H1 (cell line): ENCODE measurements around the gene SHROOM3. TPM values are rescaled to one million over a fixed set of nuclear protein-coding genes. Genes with fewer than 3 reads are reported as not detected.

ENCODE experiments used
- BACH1 ChIP-seq: IDR thresholded peaks from 2 replicates; pipeline ENCODE4 v1.6.1; 2012; ENCODE audit warnings: low read length, improper control_type of control experiment
- EGR1 ChIP-seq: IDR thresholded peaks from 2 replicates; pipeline ENCODE4 v1.6.1; 2011; ENCODE audit warnings: low read depth, low read length, borderline replicate concordance
- KDM1A ChIP-seq: fragments of 200-600, 300-600 bp; sonication (generic); IDR thresholded peaks from 2 replicates; pipeline ENCODE4 v1.7.1; 2016; ENCODE audit warnings: mild to moderate bottlenecking, low read length, borderline replicate concordance
- RAD21 ChIP-seq, 2 experiments: IDR thresholded peaks in 1 of 2; conservative IDR thresholded peaks in 1 of 2; 2 replicates each; pipeline ENCODE4 v1.6.1; 2011; ENCODE audit warnings: low read depth in 2 of 2, low read length in 2 of 2, improper control_type of control experiment in 1 of 2, inconsistent platforms in 1 of 2, mild to moderate bottlenecking in 1 of 2, moderate library complexity in 1 of 2
- polyA plus RNA-seq, 7 experiments: library from polyadenylated mRNA; depleted of rRNA in 3 of 7; stranded (reverse) in 5 of 7; unstranded in 2 of 7; fragments of >200 nt in 5 of 7; fragments of 200-250 nt in 2 of 7; gene quantifications; 1 replicate in 5 of 7; 2 replicates in 1 of 7; 4 replicates in 1 of 7; pipeline versions ENCODE4 v1.2.1 to v1.2.3, GENCODE V29; 2011 to 2013; ENCODE audit warnings: missing spikeins in 2 of 7, mixed read lengths in 2 of 7
- total RNA-seq: library from RNA; stranded (reverse); fragmentation: NEBNext Ultra II Directional; extraction: Animal tissue kit (Norgen Biotek cat#: 25700); gene quantifications from 2 replicates; pipeline ENCODE4 v1.2.1, GENCODE V29; 2021
- TF ChIP-seq, protein P1 (sequence below): IDR thresholded peaks from 2 replicates; pipeline ENCODE4 v1.6.1; 2012; ENCODE audit warnings: inconsistent platforms

SHROOM3 gene
- total and polyA plus RNA-seq, 2 of the 8 experiments (the other 6 are each of a cell fraction or from before 2014, with no cell fraction given): 15.8 to 34.0 TPM

DNA sequence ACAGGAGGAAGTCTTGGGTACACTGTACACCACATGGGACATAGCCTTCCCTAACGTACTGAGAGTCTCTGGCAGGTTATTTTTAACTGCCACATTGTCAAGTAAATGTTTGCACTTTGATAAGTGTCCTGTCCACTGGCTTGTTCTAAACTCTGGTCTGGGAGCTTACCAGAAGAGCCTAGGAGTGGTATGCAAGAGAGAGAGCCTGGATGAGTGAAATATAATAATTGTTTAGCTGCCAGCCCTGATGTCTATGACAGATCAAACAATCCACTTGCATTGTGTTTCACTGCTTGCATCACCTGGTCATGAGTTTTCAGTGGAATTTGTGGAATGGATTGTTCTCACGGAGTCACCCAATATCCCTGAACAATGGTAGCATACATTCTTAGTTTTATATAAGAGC lies 91.6 kb downstream of the SHROOM3 start (continued):
- TF ChIP-seq KDM1A: no peak
- TF ChIP-seq, protein P1, sequence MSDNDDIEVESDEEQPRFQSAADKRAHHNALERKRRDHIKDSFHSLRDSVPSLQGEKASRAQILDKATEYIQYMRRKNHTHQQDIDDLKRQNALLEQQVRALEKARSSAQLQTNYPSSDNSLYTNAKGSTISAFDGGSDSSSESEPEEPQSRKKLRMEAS: no peak
- no peak for TF ChIP-seq EGR1
- no peak for TF ChIP-seq RAD21 (IDR thresholded peaks at IDR 0.05 in 1 of 2, conservative IDR thresholded peaks at IDR 0.05 in 1 of 2; ENCODE audit: low read depth in 2 of 2, low read length in 2 of 2)
- no peak for TF ChIP-seq BACH1
